GM18870 (cell line): ENCODE measurements around the gene C1QL4.

ENCODE experiments used
- ATAC-seq: cut with Tn5 transposase; IDR thresholded peaks from one replicate; pipeline ENCODE4 v1.9.1; 2021; ENCODE audit warnings: moderate library complexity; ENCODE audit not compliant: unreplicated experiment

Gene C1QL4

DNA sequence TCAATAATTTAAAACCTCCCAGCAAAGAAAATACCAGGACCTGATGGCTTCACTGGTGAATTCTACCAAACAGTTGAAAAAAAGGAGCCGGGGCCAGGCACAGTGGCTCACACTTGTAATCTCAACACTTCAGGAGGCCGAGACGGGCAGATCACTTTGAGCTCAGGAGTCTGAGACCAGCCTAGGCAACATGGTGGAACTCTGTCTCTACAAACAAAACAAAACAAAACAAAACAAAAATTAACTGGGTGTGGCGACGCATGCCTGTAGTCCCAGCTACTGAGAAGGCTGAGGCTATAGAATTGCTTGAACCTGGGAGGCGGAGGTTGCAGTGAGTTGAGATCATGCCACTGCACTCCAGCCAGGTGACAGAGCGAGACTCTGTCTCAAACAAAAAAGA lies 27.6 kb downstream of the C1QL4 start:
- no peak for ATAC-seq

DNA sequence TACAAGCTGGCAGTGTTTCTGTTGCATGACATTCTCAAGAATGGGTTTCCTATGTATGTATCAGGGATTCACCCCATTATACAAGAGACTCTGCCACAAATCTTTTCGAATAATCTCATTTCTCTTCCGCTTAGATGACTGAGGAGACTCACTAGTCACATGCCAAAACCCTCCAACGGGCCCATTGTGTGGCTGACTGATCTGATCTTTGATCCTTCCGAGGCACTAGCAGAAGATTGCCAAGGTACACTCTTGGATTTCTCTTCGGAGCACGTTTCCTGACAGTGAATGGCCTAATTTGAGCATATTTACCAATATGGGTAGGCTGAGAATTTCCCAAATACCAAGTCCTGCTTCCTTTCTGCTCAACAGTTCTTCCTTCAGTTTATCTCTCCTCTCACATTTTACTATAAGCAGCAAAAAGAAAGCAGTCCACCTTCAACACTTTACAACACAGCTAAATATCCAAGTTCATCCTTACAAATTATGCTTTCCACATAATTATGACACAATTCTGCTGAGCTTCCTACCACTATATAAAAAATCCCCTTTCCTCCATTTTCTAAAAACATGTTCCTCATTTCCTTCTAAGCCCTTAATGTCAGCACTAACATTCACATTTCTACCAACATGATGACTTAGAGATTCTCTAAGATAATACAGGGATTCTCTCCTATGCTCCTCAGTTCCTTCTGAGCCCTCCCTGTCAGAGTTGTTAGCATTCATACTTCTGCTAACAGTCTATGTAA lies 31.1 kb downstream of the C1QL4 start:
- no peak for ATAC-seq

DNA sequence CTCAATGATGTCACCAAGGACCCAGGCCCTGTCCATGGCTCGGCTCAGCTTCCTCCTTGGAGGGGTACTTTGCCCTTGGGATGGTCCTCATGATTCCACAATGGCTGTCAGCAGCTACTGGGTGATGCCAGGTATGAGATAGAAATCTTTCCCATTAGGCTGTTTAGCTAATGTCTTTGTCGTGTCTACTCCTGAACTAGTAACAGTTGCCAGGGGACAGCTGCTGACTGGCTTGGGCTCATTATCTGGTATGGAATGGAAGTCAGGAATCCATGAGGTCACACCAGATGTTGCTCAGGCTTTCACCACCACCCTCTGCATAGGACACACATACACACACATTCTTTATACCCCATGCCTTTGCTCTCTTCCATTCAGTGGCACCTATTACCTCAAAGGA lies 32.8 kb downstream of the C1QL4 start:
- no peak for ATAC-seq

DNA sequence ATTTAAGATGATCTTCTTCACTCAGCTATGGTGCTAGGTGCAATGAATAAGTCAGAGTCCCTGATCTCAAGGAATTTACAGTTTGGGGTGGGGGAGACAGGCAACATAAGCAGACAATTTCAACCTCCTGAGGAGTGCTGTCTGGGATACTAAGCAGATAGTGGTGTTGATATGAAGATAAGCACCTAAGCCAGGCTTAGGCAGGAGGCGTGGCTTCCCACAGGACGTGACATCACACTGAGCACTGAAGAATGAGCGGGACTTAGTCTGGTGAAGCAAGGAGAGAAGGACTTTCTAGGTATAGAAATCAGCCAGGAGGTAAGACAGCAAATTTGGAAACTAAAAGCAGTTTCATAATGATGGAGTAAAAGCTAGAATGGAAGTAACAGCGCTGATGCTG lies 35.2 kb downstream of the C1QL4 start:
- ATAC-seq = no peak

DNA sequence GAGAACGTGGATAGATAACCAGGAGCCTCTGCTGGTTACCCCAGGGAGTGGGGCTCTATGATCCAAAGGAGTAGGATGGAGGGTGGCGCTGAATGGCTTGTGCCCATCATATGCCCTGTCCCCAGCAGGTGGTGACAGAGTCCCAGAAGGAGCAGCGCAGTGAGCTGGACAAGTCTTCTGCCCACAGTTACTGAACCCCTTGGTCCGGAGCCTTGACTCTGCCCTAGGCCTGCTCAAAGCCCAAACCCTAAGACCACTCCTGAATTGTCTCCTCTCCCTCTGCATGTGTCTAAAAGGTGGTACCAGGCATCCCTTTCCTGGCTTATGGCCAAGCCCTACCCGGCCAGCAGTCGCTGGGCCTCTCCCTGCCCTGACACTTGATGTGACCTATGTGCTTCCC lies 38.8 kb downstream of the C1QL4 start:
- ATAC-seq = no peak

DNA sequence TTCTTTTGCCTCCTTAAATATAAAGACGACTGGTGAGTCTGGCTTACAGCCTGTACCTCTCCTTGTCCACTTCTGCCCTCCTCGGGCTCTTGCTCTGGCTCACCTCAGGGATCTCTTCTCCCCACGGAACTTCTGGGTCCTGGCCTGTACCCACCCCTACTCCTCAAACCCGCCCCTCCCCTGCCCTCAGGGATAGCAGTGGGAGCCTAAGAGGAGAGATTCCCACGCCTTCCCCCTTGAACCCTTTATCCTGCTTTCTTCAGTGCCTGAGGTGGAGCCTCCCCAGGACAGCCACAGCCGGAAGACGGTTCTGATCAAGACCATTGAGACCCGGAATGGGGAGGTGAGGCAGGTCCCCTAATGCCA lies 39.3 kb downstream of the C1QL4 start:
- ATAC-seq = no peak

DNA sequence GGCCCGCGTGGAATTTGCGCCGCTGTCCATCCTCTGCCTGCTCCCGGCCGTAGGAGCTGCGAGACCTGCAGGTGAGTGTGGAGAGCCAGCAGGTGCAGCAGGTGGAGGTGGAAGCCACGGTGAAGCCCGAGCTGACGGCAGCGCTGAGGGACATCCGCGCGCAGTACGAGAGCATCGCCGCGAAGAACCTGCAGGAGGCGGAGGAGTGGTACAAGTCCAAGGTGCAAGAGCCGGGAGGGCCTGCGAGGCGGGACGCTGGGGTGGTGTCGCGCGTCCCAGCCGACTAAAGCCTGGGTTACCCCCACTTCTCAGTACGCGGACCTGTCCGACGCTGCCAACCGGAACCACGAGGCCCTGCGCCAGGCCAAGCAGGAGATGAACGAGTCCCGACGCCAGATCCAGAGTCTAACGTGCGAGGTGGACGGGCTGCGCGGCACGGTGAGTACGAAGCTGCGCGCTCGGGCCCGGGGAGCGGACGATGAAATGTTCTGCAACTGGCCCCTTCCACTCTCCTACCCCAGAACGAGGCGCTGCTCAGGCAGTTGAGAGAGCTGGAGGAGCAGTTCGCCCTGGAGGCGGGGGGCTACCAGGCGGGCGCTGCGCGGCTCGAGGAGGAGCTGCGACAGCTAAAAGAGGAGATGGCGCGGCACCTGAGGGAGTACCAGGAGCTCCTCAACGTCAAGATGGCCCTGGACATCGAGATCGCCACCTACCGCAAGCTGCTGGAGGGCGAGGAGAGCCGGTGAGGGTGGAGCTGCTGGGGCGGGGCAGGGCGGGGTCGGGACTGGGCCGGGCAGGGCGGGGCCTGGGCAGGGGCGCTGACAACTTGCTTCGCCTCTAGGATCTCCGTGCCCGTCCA lies 39.9 kb downstream of the C1QL4 start:
- ATAC-seq = no peak

DNA sequence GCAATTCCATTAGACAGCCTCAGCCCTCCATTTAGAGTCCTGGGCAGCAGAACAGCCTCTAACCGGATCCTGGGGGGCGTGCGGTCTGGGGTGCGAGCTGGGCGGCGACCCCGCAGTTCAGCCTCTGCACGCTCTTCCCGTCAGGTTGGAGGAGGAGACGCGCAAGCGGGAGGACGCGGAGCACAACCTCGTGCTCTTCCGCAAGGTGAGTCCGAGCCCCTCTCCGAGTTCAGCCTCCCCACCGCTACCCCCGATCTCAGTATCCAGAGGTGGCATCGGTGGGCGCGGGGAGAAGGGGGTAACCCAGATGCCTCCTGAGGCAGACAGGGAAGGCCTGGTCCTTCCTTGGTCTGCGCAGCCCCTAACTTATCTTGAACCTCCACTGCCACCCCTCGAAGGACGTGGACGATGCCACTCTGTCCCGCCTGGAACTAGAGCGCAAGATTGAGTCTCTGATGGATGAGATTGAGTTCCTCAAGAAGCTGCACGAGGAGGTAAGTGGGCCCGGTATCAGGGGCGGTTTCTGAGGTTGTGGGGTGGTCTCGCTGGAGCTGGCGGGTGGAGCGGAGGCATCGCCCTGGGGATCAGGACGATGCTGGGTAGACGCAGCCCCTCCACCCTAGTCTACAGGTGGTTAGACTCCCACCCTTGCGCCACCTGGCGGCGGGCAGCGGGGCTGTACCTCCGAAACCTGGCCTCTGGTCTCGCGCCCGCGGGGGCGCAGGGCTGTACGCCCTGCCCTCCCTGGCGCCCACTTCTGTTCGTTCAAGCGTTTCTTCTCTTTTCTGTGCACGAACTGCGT lies 40.8 kb downstream of the C1QL4 start:
- ATAC-seq = no peak

DNA sequence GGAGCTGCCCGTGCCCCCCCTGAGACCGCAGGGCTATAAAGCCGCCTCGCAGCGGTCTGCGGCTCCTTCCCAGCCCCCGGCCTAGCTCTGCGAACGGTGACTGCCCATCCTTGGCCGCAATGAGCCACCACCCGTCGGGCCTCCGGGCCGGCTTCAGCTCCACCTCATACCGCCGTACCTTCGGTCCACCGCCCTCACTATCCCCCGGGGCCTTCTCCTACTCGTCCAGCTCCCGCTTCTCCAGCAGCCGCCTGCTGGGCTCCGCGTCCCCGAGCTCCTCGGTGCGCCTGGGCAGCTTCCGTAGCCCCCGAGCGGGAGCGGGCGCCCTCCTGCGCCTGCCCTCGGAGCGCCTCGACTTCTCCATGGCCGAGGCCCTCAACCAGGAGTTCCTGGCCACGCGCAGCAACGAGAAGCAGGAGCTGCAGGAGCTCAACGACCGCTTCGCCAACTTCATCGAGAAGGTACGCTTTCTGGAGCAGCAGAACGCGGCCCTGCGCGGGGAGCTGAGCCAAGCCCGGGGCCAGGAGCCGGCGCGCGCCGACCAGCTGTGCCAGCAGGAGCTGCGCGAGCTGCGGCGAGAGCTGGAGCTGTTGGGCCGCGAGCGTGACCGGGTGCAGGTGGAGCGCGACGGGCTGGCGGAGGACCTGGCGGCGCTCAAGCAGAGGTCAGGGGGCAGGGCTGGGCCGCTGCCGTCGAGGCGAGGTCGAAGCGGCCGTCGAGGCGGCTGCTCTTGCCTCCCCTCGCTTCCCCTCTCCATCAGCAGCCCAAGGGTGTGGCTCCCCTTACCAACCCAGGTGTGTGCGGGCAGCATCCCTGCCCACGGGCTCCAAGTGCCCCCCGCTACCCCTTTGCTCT lies 41.7 kb downstream of the C1QL4 start, which contains the start of gene PRPH:
PRPH (plus strand) TSS at position 66 of the 855 bp plus-strand sequence; CDS start at position 120, 54 bp downstream.
- no peak for ATAC-seq

DNA sequence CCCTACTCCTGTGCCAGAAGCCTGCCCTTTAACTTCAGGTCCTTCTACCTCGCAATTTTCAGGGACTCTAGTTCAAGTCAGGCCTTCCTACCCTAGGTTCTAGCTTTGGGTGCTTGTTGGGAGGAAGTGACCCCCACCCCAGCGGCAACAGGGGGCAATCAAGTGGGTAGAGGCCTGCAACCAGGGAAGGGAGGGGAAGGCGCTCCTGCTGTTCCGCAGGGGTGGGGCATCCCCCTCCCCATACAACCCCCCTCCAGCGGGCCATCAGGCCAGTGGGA lies 42.2 kb downstream of the C1QL4 start:
- no peak for ATAC-seq

DNA sequence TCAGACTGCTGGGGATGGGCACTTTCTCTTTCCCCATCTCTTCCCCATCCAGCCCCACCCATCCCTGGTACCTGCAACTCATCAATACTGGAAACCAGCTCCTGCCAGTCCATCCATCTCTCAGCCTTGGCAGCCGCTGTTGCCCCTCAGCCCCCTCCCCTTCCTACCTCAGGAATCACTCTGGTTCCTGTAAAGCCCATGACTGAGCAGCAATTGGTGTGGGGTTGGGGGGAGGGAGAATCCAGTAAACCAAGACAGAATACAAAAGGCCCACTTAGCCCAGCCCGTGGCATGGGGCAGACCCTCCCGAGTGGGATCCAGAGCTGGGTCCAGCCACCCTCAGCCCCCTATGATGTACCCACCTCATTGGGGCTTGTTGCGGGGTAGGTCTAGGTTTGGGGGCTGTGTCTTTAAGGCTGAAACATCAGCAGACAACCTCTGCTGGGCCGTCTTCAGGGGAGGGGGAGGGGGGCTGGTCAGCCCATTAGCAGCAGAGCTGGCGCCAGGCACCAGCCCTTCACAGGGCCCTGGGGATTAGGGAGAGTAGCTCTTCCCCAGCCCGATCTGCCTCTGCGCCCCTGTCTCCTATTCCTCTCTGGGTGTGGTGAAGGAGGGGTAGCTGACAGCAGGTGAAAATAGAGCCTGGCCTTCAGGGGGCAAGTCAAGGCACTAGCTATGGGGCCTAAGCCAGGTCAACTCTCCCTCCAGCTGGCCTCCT lies 42.7 kb downstream of the C1QL4 start:
- no peak for ATAC-seq

DNA sequence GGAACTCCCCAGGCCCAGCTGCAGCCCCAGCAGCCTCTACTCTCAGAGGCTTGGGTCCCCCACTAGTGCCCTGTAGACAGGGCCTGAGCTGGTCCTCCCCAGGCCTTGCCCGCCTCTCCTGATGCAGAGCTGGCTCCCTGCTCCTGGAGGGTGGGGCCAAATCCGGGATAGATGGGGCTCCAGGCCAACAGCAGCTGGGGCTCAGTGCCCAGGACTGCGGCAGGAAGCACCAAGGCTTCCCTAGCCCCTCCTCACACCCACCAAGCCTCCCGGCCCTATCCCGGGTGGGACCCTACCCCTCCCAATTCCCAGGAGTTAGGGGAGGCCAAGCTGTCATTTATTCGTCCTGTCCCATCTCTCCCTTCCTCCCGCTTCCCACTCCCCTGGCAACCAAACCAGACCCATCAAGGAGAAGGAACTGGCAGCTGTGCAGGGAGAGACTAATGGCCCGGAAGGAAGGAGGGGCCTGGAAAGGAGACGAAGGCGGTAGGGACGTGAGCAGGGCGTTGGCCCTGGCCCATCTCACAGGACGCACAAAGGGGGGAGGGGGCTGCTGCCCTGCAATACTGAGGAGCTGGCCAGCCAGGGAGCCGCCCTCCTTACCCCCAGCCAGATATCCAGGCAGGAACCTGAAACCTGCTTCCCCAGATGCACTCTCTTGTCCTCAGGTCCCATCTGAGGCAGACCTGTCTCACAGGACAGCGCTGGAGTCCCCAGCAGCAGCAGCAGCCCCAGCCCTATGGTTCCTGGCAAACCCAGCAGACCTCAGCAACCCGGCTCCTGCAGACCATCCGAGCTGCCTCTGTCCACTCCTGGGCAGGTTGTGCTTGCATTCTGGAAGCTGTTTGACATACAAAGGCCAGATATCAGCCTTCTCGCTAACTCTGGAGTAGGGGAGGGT lies 43.7 kb downstream of the C1QL4 start:
- ATAC-seq = no peak

DNA sequence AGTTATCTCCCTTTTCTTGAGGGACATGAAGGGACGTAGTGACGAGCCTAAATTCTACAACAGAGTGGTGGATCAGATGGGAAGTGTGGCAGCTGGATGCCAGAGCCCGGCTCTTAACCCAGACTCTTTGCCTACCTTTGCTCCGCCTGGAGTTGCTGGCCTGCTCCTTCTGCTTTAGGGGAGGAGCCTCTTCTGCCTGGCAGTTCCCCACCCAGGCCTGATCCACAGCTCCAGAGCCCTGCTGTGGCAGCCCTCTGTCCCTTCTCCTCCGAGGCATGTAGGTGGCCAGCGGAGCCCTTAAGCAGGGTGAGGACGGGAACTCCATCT lies 44.3 kb downstream of the C1QL4 start:
- no peak for ATAC-seq

DNA sequence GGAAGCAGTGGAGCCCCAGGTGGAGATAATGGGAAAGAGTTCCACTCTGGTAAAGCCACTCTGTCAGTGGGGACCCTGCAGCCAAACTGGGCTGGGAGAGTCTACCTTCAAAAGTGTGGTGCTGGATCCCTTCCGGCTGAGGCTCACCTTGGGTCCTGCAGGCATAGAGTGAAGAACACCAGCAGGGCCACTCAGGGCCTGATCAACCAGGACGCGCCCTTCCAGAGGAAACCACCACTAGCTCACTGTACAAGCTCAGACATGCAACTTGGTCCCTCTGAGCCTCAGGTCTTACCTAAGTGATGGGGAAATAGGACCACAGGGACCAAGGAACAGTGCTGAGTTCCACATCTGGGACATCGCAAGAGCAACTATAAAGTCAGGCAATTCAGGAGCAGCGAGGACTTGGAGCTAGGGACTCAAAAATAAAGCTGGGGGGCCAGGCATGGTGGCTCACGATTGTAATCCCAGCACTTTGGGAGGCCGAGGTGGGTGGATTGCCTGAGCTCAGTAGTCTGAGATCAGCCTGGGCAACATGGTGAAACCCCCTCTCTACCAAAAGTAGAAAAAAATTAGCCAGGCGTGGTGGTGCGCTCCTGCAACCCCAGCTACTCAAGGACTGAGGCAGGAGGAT lies 47.9 kb downstream of the C1QL4 start:
- ATAC-seq = no peak

DNA sequence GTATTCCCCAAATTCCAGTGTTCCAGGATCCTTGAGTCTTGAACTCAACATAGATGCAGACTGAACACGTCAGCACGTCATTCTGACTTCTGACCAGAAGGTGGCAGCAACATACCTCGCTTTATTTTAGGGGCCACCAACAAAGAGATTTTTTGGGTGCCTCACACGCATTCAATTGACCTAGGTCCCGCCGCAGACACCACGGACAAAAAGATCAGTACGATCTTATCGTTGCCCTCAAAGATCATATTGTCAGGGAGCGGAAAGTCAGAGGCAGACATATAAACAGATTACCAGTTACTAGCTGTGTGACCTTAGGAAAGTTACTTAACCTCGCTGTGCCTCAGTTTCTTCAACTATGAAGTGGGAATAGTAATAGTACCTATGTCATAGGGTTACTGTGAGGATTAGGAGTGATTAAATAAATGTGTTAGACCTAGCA lies 48.6 kb downstream of the C1QL4 start:
- no peak for ATAC-seq

DNA sequence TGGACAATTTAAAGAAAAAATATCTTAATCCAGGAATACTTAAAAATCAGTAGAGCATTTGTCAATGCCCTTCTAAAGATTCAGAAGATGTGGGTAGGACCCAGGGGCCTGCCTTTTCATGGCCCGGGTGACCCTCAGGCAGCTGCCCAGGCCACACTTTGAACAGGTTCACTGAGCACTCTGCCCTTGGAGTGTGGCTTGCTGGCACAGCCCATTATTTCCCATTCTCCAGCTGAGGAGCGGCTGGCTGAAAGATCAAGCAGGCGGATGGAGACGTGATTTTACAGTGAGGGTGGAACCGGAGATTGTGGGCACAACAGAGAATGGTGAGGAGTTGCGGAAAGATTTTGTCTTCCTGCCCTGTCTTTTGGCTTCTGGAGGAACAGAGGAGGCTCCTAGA lies 49.1 kb downstream of the C1QL4 start:
- ATAC-seq = no peak

DNA sequence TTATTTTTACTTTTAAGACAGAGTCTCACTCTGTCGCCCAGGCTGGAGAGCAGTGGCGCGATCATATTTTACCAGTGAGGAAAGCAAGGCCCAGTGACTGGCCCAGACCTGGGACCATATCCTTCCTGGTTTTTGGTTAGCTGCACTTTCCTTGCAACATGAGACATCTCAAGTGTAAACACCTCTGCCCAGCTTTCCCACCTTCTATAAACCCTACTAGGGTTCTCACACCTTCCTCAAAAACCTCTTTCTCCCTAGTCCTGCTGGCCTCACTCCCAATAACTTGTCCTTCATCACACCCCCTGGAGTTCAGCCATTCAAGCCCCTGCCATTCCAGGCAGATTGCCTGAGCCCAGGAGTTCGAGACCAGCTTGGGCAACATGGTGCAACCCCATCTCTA lies 52.3 kb downstream of the C1QL4 start:
- no peak for ATAC-seq

DNA sequence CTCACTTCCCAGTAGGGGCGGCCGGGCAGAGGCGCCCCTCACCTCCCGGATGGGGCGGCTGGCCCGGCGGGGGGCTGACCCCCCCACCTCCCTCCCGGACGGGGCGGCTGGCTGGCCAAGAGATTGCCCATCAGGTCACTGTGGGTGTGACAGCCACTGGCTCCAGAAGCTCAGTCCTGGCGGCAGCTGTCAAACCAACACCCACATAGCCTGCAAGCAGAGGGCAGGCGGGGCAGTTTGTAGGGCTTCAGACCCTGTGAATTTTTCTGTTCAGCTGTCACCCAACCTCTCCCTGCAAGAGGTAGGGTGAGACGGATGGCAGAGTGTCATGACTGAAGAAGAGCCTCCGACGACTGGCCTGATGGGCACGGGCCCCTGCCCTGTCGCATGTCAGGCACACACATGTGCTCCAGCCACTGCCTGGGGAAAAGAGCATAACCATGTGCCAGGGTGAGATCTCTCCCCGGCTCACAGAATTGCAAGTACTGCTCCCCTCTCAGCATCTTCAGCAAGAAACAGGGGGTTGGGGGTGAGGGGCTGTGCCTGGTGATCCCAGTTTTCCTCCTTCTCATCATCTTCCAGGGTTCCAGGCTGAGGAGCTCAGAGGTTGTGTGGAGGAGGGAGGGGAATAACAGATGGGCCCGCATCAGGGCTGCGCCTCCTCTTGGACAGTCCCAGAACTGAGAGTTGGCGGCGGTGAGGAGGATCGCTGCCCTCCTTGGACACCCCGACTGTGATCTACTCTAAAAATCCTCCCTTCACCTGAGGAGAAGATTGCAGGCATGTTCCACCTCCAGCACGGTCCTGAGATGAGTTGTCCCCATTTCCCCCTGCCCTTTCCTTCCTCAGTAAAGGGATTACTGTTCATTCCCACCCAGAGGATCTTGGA lies 53.2 kb downstream of the C1QL4 start:
- ATAC-seq = no peak
